Astrocyte of the cerebellum (primary cell): Measurements from ENCODE around the gene GNAZ.

Experiments
- DNase-seq: peaks from one replicate; pipeline ENCODE4 v3.0.0-alpha.2; 2011; ENCODE audit warnings: low read depth
- H3K4me3 ChIP-seq: 2 replicates; pipeline ENCODE4 v1.5.1; 2011; ENCODE audit warnings: mild to moderate bottlenecking, low read depth, low read length, moderate library complexity
- in situ Hi-C: cut with HindIII; loops from 2 replicates; pipeline ENCODE4 v1.10.0; 2017; ENCODE audit warnings: low sequenced_read_pairs
- TF ChIP-seq, protein P1 (sequence below): IDR thresholded peaks from 2 replicates; pipeline ENCODE4 v1.5.1; 2012; ENCODE audit warnings: low read length, low read depth, moderate library complexity, mild to moderate bottlenecking; ENCODE audit errors: missing control alignments

The GNAZ gene

GRCh38 chr22:23089010-23089409 lies 18.7 kb downstream of the GNAZ start:
- in situ Hi-C loops = no loop called here
- DNase-seq = no peak
- TF ChIP-seq, protein P1, sequence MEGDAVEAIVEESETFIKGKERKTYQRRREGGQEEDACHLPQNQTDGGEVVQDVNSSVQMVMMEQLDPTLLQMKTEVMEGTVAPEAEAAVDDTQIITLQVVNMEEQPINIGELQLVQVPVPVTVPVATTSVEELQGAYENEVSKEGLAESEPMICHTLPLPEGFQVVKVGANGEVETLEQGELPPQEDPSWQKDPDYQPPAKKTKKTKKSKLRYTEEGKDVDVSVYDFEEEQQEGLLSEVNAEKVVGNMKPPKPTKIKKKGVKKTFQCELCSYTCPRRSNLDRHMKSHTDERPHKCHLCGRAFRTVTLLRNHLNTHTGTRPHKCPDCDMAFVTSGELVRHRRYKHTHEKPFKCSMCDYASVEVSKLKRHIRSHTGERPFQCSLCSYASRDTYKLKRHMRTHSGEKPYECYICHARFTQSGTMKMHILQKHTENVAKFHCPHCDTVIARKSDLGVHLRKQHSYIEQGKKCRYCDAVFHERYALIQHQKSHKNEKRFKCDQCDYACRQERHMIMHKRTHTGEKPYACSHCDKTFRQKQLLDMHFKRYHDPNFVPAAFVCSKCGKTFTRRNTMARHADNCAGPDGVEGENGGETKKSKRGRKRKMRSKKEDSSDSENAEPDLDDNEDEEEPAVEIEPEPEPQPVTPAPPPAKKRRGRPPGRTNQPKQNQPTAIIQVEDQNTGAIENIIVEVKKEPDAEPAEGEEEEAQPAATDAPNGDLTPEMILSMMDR = no peak
- no peak overlapping the region for H3K4me3 ChIP-seq

GRCh38 chr22:23089633-23090456 lies 19.5 kb downstream of the GNAZ start:
- TF ChIP-seq, protein P1 = no peak
- no peak overlapping the region for H3K4me3 ChIP-seq
- DNase-seq = no peak
- in situ Hi-C loops = no loop called here

DNA sequence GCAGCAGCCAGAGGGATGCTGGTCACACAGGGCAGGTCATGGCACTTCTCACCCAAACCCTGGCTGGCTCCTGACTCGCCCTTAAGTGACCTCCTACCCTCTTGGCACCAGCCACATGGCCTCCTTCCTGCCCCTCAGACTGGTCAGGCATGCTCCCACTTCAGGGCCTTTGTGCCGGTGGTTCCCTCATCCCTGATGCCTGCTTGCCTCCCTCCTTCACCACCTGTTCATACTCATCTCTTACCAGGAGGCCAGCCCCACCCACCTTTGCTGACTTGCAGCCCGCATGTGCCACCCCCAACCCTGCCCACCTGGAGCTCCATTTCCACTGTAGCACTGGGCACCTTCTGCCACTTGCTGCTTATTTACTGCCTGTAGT lies 20.1 kb downstream of the GNAZ start:
- no peak overlapping the region for H3K4me3 ChIP-seq
- no peak for DNase-seq
- TF ChIP-seq, protein P1 = no peak
- in situ Hi-C loops = no loop called here

DNA sequence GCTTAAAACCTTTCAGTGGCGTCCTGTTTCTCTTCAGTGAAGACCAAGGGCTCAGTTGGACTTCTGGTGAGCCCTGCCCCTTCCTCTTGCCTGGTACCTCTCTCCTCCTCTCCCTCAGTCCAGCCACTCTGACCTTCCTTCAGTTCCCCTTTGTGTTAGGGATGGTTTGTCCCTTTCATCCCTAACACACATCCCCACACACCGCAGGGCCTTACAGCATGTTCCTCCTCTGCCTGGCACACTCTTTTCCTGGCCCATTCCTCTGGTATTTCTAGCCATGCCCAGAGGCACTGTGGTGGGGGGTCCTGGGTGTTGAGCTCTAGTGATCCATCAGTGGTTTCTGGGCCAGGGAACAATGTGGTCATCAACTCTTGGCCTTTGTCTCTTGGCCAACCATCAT lies 21.4 kb downstream of the GNAZ start:
- in situ Hi-C loops = no loop called here
- TF ChIP-seq, protein P1 = no peak
- no peak for DNase-seq
- H3K4me3 ChIP-seq = no peak overlapping the region

- no peak overlapping the region for H3K4me3 ChIP-seq
- DNase-seq = no peak
- TF ChIP-seq, protein P1 = no peak
- in situ Hi-C loops = no loop called here
Observed at GRCh38 chr22:23092217-23092955, 22.1 kb downstream of the GNAZ start.

DNA sequence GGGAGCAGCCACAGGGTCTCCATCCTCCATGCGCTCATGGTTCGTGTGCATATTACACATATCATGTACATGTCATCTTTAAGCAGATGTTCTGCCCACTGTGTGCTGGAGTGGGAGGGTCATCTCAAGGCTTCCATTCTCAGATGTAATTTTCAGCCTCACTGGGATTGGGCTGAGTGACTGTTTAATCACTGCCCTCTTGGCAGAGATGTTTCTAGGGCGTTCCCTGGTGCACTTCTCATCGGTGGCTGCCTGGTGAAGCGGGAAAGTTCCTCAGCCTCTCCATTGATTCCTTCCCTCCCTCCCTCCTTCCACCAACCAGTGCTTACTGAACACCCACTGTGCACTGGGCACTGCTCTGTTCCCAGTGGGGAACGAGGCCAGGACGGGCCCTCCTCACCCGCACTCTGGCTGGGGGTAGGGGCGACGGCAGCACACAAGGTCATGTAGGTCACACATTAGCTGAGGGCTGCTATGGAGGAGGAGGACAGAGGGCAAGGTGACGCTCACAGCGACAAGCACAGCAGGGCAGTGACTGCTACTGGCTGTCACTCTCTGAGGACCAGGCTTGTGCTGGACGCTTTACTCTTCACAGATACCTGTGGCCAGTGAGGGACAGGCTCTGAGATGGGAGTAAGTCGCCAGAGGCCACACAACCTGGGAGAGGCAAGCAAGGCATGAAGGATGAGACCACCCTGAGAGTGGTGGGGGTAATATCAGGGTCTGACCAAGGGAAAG lies 22.9 kb downstream of the GNAZ start:
- in situ Hi-C loops = no loop called here
- no peak overlapping the region for H3K4me3 ChIP-seq
- TF ChIP-seq, protein P1 = no peak
- DNase-seq = no peak
